HG02840 (cell line): Measurements from ENCODE around the gene PIAS1.

Source experiments
- ATAC-seq: cut with Tn5 transposase; IDR thresholded peaks from one replicate; pipeline ENCODE4 v1.9.1; 2021; ENCODE audit warnings: mild to moderate bottlenecking, moderate library complexity, moderate number of reproducible peaks; ENCODE audit not compliant: unreplicated experiment, low FRiP score

PIAS1 gene

DNA sequence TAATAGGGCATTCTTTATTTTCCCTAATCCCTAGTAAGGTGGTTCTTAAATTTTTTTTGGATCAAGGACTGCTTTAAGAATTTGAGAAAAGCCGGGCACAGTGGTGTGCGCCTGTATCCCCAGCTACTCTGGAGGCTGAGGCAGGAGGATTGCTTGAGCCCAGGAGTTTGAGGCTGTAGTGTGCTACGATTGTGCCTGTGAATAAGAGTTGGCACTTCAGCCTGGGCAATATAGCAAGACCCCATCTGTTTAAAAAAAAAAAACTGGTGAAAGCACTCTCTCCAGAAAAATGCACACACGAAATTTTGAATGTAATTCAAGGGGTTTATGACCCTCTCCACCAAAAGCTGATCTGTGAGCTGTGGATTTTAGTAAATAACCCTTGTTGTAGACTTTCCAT lies 119.0 kb downstream of the PIAS1 start:
- no peak for ATAC-seq

DNA sequence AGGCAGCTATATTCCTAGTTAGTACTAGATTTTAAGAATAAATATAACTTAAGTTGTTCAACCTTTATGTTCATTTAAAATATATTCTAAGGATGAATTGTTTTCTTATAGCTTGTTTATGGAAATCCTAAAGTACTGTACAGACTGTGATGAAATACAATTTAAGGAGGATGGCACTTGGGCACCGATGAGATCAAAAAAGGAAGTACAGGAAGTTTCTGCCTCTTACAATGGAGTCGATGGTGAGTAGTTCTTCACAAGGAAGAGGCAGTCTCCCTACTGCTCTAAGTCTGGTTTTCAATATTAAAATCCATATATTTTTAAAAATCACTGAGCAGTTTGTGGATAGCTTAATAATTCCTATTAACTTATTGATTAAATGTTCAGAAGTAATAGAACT lies 121.4 kb downstream of the PIAS1 start:
- ATAC-seq = no peak

DNA sequence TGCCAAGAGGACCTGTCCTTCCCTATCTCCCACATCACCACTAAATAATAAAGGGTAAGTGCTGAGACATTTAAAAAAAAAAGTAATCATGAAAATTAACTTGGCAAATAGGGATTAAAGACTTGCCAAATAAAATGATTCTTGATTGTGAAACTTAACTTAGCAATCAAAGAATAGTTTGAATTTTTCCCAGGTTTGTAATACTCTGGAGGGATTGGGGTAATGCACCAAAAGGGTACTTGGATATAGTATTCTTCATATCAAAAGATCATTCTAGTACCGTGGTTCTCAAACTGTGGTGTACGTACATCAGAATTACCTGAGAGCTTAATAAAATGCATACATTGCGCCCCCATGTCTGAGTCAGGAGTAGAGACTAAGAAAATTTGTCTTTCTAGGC lies 122.5 kb downstream of the PIAS1 start:
- ATAC-seq = no peak

DNA sequence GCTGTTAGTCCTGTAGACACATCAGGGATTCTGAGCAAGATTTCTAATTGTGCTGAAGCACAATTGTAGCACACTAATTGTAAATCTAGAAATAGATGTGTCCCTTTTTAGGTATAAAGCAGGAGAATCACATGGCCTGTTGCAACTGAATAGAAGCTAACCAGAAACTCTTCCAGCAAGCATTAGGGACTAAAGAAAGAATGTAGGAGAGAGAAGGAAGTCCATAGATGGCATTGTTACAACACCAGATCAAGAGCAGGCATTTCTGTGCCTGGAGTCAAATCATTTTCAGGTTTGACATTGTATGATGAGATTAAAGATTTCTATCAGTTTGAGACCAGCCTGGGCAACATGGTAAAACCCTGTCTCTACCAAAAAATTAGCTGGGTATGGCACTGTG lies 123.6 kb downstream of the PIAS1 start:
- ATAC-seq = no peak

DNA sequence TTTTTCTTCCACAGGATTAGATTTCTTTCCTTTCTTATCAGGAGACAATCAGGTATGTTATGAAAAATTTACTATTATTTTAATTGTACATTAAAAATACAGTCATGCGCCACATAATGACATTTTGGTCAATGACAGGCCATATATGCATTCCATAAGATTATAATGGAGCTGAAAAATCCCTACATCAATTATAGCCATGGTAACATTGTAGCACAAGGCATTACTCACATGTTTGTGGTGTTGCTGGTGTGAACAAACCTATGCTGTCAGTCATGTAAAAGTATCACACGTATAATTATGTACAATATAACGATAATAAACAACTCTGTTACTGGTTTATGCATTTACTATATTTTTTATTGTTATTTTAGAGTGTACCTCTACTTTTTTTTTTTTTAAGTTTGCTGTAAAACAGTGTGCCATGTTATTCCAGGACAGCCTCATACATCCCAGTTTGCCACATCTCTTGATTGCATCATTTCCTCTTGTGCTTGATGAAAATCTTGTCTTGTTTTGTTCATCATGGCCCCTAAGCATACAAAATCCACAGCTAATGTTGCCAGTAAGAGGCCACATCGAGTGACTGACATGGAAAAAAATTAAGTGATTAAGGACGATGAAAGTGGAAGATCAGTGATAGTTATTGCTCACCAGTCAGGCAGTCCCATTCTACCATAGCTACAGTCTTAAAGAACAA lies 129.7 kb downstream of the PIAS1 start:
- no peak for ATAC-seq

DNA sequence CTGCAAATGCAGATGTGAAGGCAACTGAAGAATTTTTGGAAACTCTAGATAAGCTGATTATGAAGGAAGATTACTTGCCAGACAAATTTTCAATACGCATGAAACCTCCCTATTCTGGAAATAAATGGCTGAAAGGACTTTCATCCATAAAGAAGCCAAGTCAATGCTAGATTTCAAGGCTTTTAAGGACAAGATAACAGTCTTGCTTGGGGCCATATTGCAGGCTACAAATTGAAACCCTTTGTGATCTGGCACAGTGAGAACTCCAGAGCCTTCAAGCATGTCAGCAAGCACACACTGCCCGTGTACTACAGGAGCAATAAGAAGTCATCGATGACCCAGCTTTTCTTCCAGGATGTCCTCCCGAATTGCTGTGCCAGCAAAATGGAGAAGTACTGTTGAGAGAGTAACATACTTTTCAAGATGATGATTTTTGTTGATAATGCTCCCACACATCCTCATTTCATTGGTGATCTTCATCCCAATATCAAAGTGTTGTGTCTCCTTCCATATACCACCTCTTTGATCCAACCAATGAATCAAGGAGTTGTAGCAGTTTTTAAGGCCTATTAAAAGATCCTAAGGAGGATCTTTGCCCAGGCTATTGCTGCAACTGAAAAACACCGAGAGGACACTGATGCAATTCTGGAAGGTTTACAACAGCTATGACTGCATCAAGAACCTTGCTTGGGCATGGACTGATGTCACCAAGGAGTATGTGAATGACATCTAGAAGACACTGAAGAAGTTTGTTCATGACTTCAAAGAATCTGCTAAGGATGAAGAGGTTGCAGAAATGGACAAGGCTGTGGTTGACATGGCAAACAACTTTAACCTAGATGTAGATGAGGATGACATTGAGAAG lies 130.7 kb downstream of the PIAS1 start:
- ATAC-seq = no peak

DNA sequence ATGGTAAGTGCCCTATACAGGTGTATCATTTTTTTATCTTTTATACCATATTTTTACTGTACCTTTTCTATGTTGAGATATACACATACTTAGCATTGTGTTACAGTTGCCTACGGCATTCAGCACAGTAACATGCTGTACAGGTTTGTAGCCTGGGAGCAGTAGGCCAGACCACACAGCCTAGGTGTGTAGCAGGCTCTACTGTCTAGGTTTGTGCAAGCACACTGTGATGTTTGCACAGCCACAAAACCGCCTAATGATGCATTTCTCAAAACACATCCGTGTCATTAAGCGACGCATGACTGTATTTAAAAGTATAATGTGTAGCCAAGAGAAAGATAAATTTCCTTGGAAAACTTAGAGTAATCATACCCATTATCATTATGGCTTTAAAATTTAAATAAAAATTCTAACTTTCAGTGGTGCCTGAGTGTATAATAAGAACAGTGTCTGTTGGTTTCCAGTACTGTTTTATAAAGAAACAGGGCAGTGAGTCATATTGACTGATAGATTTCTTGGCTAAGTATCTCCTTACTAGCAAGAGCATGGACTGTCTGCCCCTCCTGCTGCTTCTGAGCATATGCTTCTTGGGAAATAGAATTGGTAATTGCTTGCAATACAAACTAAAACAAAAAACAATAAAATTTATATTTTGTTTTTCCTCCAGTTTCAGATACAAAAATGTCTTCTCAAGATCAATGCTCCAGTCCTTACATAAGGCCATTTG lies 132.7 kb downstream of the PIAS1 start:
- no peak for ATAC-seq

DNA sequence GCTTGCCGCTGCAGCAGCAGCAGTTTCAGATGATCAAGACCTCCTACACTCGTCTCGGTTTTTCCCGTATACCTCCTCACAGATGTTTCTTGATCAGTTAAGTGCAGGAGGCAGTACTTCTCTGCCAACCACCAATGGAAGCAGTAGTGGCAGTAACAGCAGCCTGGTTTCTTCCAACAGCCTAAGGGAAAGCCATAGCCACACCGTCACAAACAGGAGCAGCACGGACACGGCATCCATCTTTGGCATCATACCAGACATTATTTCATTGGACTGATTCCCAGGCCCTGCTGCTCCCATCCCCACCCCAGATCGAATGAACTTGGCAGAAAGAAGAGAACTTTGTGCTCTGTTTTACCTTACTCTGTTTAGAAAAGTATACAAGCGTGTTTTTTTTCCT lies 133.4 kb downstream of the PIAS1 start:
- ATAC-seq = no peak

DNA sequence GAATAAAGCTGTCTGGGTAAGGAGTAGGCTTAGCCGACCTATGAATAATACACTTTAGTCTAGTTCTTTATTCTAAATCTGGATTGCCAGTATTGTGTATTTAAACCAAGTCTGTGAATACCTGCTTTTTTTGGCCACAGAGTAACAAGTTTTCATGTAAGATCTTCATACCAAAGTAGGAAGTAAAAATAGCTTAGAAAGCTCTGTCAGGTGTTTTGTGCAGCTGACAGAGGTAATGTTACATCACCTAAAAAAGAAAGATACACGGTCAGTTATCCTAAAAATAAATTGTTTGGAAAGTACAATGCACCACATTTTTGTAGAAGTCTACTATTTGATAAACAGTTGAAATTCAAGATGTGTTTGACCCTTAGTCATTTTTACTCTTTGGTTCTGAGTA lies 134.5 kb downstream of the PIAS1 start:
- ATAC-seq = no peak

DNA sequence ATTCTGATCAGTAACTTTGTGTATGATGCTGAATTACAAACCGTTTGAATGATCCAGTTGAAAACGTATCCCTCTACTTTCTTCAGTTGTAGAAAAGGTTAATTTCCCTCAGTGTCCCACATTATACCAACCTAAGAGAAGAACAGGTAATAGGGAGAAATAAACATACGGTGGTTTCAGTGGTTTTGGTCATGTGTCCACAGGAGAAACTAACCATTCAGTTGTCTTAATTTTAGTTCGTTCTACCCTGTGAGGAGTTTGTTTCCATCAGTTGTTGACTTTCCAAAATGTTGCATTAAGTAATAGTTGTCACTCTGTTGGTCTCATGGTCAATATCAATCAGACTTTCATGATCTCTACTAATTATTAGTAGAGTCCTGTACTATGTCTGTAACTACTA lies 135.9 kb downstream of the PIAS1 start:
- ATAC-seq = no peak

DNA sequence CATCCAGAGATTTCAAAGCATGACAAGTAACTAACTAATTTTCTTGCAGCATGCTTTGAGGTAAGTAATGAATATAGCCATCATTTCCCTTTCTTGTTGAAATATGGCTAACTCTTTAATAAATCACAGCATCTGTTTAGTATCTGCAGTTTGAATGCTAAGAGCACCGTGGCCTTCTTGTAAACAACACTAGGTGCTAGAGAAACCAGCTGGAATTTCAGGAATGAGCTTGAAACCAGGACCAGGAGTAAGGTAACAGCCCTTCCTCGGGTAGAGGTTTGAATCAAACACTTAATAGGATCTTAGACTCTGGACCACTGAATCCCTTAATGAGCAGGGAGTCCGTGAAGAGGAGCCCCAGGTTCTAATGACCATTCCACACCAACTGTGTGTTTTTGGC lies 137.4 kb downstream of the PIAS1 start:
- ATAC-seq = no peak

DNA sequence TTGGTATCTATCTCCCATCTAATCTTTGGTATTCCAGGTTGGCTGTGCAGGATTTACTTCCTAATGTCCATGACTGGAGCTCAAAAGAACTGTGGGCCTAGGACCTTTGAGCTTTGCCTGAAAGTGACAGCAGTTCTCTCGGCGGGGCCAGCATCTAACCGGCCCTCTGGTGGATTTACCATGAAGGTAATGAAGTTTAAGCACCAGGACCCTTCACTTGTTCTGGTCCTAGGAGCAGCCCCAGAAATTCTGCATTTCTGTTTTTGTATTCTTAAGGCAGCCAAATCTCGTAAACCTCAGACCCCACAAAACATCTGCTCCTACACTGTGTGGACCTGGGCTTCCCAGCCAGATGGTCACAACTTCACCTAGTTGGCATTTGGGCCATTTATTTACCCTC lies 138.0 kb downstream of the PIAS1 start:
- no peak for ATAC-seq

DNA sequence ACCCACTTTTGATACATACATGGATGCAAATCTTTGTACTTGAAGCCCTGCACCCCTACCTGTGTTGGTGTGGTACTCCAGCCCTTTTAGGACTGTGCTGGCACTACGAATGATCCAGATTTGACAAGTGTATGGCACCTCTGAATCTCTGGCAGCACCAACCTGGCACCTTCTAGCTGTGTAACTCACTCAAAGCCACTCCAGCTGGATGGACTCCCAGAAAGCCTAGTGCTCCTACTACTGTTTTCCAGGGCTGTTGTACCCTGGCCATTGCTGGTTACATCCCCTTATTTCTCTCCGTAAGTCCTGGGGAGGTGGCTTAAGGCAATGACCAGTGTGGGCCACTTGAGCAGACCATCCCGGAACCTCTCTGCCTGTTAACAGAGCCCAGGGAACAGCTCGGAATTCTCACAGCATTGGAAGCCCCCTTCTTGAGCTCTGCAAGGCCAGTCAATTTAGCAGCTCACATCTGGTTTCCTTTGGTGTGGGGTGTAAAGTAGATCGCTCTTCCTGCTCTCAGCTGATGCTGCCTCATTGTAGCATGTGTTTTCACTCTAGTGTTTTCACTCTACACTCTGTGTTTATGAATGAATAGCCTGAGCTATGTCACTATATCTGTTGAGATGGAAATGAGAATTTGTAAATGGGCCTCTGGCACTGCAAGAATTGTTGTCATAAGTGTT lies 138.8 kb downstream of the PIAS1 start:
- no peak for ATAC-seq

DNA sequence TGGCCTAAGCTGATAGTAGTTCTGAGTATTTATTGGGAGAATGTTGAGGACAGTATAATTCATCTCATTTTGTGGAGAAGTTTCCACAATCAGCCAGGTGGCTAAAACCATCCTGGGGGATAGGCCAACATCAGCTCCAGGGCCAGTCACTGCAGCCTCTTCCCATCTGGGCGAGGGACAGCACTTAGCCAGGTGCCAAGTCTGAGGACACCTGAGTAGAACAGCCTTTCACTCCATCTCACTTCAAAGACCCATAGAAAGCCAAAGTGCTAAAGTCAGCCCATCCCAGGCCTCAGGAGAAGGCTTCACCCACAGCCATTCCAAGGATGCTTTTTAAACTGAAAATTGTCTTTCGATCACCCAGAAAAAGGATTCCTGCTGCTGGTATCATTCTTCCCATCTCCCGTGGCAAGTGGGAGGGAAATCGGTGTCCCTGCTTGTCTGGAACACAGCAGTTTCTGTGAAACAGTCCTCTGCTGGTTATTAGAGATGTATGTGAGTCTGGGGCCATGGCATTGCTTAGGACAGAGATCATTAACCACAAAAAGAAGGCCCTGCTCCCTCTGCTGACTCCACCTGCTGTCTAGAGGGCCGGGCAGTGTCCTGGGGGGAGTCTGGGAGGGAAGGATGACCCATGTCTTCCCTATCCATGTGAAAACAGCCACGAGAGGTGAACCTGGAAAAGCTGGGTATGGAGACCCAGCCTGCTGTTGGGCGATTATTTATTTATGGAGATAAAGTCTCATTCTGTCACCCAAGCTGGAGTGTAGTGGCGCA lies 141.4 kb downstream of the PIAS1 start:
- no peak for ATAC-seq

DNA sequence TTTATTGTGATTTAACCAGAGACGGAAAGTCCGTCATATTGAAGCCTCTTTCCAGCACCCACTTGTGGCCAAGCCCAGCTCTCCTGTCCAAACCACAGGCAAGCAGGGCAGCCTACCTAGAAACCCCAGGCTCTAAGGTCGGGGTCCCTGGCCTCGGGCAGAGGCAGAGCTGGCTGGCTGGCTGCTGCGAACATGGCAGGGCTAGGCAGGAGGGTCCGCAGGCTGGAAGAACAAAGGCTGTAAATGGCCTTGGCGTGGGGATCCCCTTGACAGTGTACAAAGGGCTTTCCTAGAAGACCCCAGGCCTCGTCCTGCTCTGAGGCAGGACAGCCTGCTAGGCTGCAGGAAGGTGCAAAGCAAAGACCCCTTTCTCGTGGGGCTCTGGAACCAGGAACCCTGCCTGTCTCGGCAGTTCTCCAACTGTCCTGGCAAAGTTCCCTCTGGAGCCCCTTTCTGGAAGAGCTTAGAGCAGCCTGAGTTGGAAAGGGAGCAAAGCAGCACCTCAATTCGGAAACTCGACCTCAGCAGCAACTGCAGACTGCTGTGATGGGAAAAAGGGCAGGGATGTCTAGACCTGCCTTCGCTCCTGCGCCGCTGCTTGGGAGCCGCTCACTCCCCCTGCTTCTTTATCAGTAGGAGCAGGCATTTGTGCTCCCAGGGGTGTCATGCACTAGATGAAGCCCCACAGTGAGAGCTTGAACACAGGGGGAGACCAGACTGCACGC lies 142.5 kb downstream of the PIAS1 start:
- ATAC-seq = no peak

DNA sequence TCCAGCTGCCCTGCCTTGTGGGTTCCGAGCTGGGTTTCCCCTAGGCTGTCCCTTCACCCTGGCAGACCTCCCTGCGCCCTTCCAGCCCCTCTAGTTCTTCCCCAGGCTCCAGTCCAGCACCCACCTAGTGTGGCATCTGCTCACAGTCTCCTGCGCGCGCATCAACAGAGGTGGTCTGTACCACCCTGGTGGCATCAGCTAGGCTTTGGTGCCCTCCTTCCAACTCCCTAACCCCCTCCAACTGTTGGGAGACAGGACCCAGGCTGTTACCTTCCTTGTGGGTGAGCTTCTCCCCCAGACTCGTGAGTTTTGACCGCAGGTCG lies 143.0 kb downstream of the PIAS1 start:
- no peak for ATAC-seq

DNA sequence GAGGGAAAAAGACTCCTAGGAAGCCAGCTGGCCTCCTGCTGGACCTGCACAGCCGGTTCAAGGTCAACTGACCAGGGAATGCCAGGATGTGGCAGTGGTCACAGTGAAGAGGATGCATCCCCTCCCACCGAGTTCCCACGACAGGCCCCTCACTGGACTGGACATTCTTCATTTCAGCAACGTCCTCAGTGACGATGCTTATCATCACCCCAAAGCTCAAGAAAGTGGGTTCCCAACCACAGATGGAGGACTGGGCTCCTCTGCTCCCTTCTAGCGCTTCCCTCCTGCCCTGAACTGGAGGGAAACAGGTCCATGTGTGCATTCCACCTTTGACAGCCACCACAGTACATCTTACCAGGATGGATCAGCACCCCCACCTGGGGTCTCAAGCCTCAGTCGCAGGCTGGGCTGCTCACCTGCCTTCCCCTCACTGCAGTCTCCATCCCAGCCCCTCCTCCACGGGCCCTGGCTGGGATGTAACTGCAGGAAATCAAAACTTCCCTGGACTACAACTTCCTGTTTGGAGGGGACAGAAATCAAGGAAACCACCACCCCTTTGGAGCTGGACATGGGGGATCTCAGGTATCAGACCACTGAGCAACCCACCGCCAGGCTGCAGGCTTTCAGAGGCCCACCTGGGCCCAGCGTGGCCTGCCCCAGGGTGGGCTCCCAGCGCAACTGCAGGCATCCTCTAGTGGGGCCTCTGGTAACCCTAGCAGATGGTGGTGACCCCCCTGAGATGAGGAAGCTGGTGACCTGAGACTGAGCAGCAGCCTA lies 143.7 kb downstream of the PIAS1 start:
- ATAC-seq = no peak

DNA sequence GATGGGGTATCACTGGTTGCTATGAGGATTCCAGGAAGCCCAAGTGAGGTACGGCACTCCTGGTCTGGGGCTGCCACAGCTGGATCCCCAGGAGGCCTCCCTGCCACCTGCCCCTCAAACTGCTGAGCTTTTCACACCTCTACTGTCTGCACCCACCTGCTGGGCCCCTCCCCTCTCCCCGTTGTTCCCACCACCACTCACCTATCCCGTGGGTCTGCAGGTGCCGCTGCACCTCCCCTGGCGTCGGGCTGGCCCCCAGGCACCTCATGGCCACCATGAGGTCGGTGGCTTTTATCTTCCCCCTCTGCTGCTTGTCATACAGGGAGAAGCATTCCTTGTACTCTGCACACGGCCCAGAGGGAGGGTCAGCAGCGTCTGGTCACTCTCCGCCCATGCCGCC lies 145.2 kb downstream of the PIAS1 start:
- ATAC-seq = no peak
